GM12878 (cell line): ENCODE measurements around the gene TNFRSF14. TPM values are rescaled to one million over a fixed set of nuclear protein-coding genes. Genes with fewer than 3 reads are reported as not detected.

Experiments used
- ATAC-seq: fragments of 200-7000 bp; cut with Tn5 transposase; 3 replicates; pipeline ENCODE4 v1.9.1; 2020; ENCODE audit warnings: mild to moderate bottlenecking, moderate library complexity
- BruUV-seq: library from RNA; stranded (reverse); fragments of 400-500 nt; replicated peaks from 2 replicates; lab custom pipeline; 2021; lab: Mats Ljungman, UMichigan
- CTCF ChIA-PET: fragments of 300-600 bp; sonication (Branson Sonifier 250); formaldehyde crosslinking; extraction: SDS; loops from one replicate; lab custom pipeline; 2021; ENCODE audit warnings: inconsistent platforms; lab: Yijun Ruan, JAX
- POLR2A ChIA-PET: fragments of 350-600 bp; formaldehyde crosslinking; extraction: SDS; loops from one replicate; lab custom pipeline; 2021; ENCODE audit warnings: inconsistent platforms; lab: Charles Lee
- RAD21 ChIA-PET: fragments of 300-600 bp; sonication (Branson Sonifier 250); formaldehyde crosslinking; loops from one replicate; lab custom pipeline; 2023; ENCODE audit warnings: antibody characterized with exemption; ENCODE audit not compliant: unreplicated experiment; lab: Charles Lee
- SMC1A ChIA-PET: fragments of 300-600 bp; sonication (Branson Sonifier 250); formaldehyde crosslinking; loops from one replicate; lab custom pipeline; 2023; ENCODE audit not compliant: unreplicated experiment, uncharacterized antibody; lab: Charles Lee
- DNase-seq: peaks from one replicate; pipeline ENCODE4 v3.0.0-alpha.2; 2011; ENCODE audit warnings: low read depth, low spot score
- FAIRE-seq: peaks from 3 replicates; lab custom pipeline; 2011; peaks lifted over from hg19 to GRCh38; lab: Jason Lieb, UNC
- H2AFZ ChIP-seq: 2 replicates; pipeline ENCODE4 v1.6.0; 2011; ENCODE audit warnings: low read depth, low read length, control low read depth; ENCODE audit not compliant: control insufficient read depth
- H3K27ac ChIP-seq: 2 replicates; pipeline ENCODE4 v1.5.1; 2011; ENCODE audit warnings: control low read depth; ENCODE audit not compliant: control insufficient read depth, insufficient read depth
- H3K27me3 ChIP-seq, 2 experiments: replicated peaks in 1 of 2; 2 replicates each; pipeline versions ENCODE4 v1.6.0 to v1.6.1; 2011; ENCODE audit warnings: low read length in 1 of 2; ENCODE audit not compliant: control insufficient read depth in 2 of 2, insufficient read depth in 2 of 2
- H3K36me3 ChIP-seq, 2 experiments: 2 replicates each; pipeline ENCODE4 v1.5.1; 2011; ENCODE audit warnings: low read length in 1 of 2; ENCODE audit not compliant: control insufficient read depth in 2 of 2, insufficient read depth in 2 of 2
- H3K4me1 ChIP-seq: 2 replicates; pipeline ENCODE4 v1.6.1; 2011; ENCODE audit warnings: mild to moderate bottlenecking, low read length, moderate library complexity, mixed read lengths; ENCODE audit not compliant: control insufficient read depth, insufficient read depth
- H3K4me2 ChIP-seq: 2 replicates; pipeline ENCODE4 v1.6.0; 2011; ENCODE audit warnings: control low read depth; ENCODE audit not compliant: control insufficient read depth, insufficient read depth
- H3K4me3 ChIP-seq: fragments of 200-600 bp; sonication (generic); 2 replicates; pipeline ENCODE4 v1.5.1; 2016
- H3K79me2 ChIP-seq: 2 replicates; pipeline ENCODE4 v1.6.0; 2011; ENCODE audit warnings: low read length; ENCODE audit not compliant: control insufficient read depth, insufficient read depth
- H3K9ac ChIP-seq: 2 replicates; pipeline ENCODE4 v1.8.0; 2011; ENCODE audit warnings: low read length, control low read depth, mixed read lengths; ENCODE audit not compliant: control insufficient read depth, insufficient read depth
- H3K9me3 ChIP-seq: replicated peaks from 3 replicates; pipeline ENCODE4 v1.5.1; 2011; ENCODE audit warnings: mild to moderate bottlenecking, low read length; ENCODE audit not compliant: control insufficient read depth, insufficient read depth
- H4K20me1 ChIP-seq: 2 replicates; pipeline ENCODE4 v1.6.0; 2011; ENCODE audit not compliant: control insufficient read depth, insufficient read depth
- BCL3 ChIP-seq: IDR thresholded peaks from 2 replicates; pipeline ENCODE4 v1.6.1; 2011; ENCODE audit warnings: borderline replicate concordance, low read depth, mild to moderate bottlenecking, moderate library complexity, low read length; ENCODE audit not compliant: insufficient read depth, poor library complexity, severe bottlenecking
- BHLHE40 ChIP-seq, 2 experiments: fragments of 450-650 bp in 1 of 2; IDR thresholded peaks; 2 replicates each; pipeline ENCODE4 v1.6.1; 2011 to 2017; ENCODE audit warnings: low read depth in 2 of 2, borderline replicate concordance in 1 of 2, improper control_type of control experiment in 1 of 2, low read length in 1 of 2, mild to moderate bottlenecking in 1 of 2
- CBX5 ChIP-seq: sonication (generic); IDR thresholded peaks from 2 replicates; pipeline ENCODE4 v1.6.1; 2016; ENCODE audit warnings: low read depth, moderate library complexity, mild to moderate bottlenecking, inconsistent platforms
- DPF2 ChIP-seq: fragments of 450-650 bp; IDR thresholded peaks from 2 replicates; pipeline ENCODE4 v1.6.1; 2017; ENCODE audit warnings: mild to moderate bottlenecking
- IRF3 ChIP-seq: fragments of 450-650 bp; IDR thresholded peaks from 2 replicates; pipeline ENCODE4 v1.6.1; 2014; ENCODE audit warnings: mild to moderate bottlenecking
- IRF4 ChIP-seq: IDR thresholded peaks from 2 replicates; pipeline ENCODE4 v1.6.1; 2011; ENCODE audit warnings: low read depth, low read length
- RELB ChIP-seq: fragments of 450-650 bp; IDR thresholded peaks from 2 replicates; pipeline ENCODE4 v1.6.1; 2017; ENCODE audit warnings: low read depth, mild to moderate bottlenecking, moderate library complexity
- SMC3 ChIP-seq: IDR thresholded peaks from 2 replicates; pipeline ENCODE4 v1.6.1; 2011; ENCODE audit warnings: low read length, improper control_type of control experiment, borderline replicate concordance
- STAT3 ChIP-seq: IDR thresholded peaks from 2 replicates; pipeline ENCODE4 v1.6.1; 2011; ENCODE audit warnings: low read depth, low read length, improper control_type of control experiment
- USF2 ChIP-seq: IDR thresholded peaks from 2 replicates; pipeline ENCODE4 v1.6.1; 2011; ENCODE audit warnings: low read depth, low read length, improper control_type of control experiment, borderline replicate concordance
- WRNIP1 ChIP-seq: IDR thresholded peaks from 2 replicates; pipeline ENCODE4 v1.6.1; 2011; ENCODE audit warnings: low read depth, low read length, improper control_type of control experiment, borderline replicate concordance
- ZNF207 ChIP-seq: fragments of 450-650 bp; IDR thresholded peaks from 2 replicates; pipeline ENCODE4 v1.6.1; 2014; ENCODE audit warnings: antibody characterized with exemption, mild to moderate bottlenecking, borderline replicate concordance
- WGBS: methylation state at CpG from one replicate; pipeline ENCODE4 v1.1.6; 2016; ENCODE audit warnings: low lambda C conversion rate; ENCODE audit not compliant: insufficient replicate concordance, insufficient coverage; ENCODE audit errors: missing lambda C conversion rate; 5-methylcytosine and 5-hydroxymethylcytosine counted together
- in situ Hi-C: fragments of 300-500 bp; cut with MboI; formaldehyde crosslinking; loops from 9 replicates; pipeline ENCODE4 v1.14.3; 2018; ENCODE audit warnings: mixed read lengths
- intact Hi-C: fragments of 100-400 bp; cut with micrococcal nuclease; formaldehyde crosslinking; loops from one replicate; pipeline ENCODE4 v1.14.2; 2022; ENCODE audit not compliant: unreplicated experiment
- polyA plus RNA-seq, 11 experiments: library from polyadenylated mRNA; depleted of rRNA in 4 of 11; unstranded in 6 of 11; stranded (reverse) in 5 of 11; fragments of >200 nt; fragmentation: Nextera tagmentation in 4 of 11; fragmentation: Illumina TruSeq in 1 of 11; extraction: Ambion mirVana in 4 of 11; extraction: Trizol in 1 of 11; gene quantifications; 1 replicate in 1 of 11; 2 replicates in 10 of 11; pipeline versions ENCODE4 v1.2.1 to v1.2.3, GENCODE V29; 2011 to 2016; ENCODE audit warnings: inconsistent platforms in 2 of 11, missing spikeins in 2 of 11, low read depth in 1 of 11
- total RNA-seq, 4 experiments: library from RNA; depleted of rRNA in 3 of 4; stranded (reverse); fragments of >200 nt in 3 of 4; fragmentation: Illumina TruSeq in 1 of 4; extraction: Trizol in 1 of 4; gene quantifications; 2 replicates each; pipeline versions ENCODE4 v1.2.1 to v1.2.3, GENCODE V29; 2013 to 2021

Gene TNFRSF14
- total and polyA plus RNA-seq, 10 of the 15 experiments (the other 5 are each of a cell fraction or from before 2014, with no cell fraction given): 0.43 to 114 (median 41.5) TPM

- ChIA-PET POLR2A (interaction anchor here (1.4 to 5.5 kb wide), 2 partner anchors 13 to 20 kb away, joined by 3 to 60 read pairs; no protein-coding TSS in a partner anchor), RAD21 (no interaction called here), CTCF (interaction anchor here (5.1 kb wide), 1 partner anchor 25 kb away, joined by 54 read pairs; the partner anchor contains the start of gene PRXL2B), SMC1A (interaction anchor here (0.9 to 4.7 kb wide), 2 partner anchors 16 to 26 kb away, joined by 3 to 39 read pairs; partner anchors contain the start of gene PRXL2B)
- Histone ChIP-seq H2AFZ (no peak overlapping the region), H3K4me1 (peaks cover 25% of the 10 kb centered on the region), H3K27ac (no peak overlapping the region), H3K4me3 (0 out of 2 replicates have a peak overlapping the region, but pooled peaks have one; percentile 87), H3K27me3 (no peaks in the 10 kb centered on the region), H3K36me3 (peaks cover 0 to 2% of the 10 kb centered on the region in 2 experiments; a peak in 3 of 4 replicates), H3K9me3 (no peaks in the 10 kb centered on the region), H4K20me1 (no peaks in the 10 kb centered on the region), H3K4me2 (0 out of 2 replicates have a peak overlapping the region, but pooled peaks have one; percentile 15), H3K9ac (no peak overlapping the region), H3K79me2 (peaks cover 38% of the 10 kb centered on the region)
- in situ Hi-C loops (no loop called here), intact Hi-C loops (loop anchor here (5.0 kb wide), 1 partner anchor 864 kb away; no protein-coding TSS in a partner anchor)
- TF ChIP-seq CBX5: no peak
- TF ChIP-seq SMC3: no peak
- no peak for TF ChIP-seq BHLHE40 (IDR thresholded peaks at IDR 0.05; ENCODE audit: borderline replicate concordance in 1 of 2, low read depth in 2 of 2, low read length in 1 of 2)
- TF ChIP-seq IRF4: no peak
- no peak for TF ChIP-seq USF2
- TF ChIP-seq ZNF207: no peak
- no peak for TF ChIP-seq DPF2
- TF ChIP-seq IRF3: no peak
- no peak for TF ChIP-seq BCL3
- TF ChIP-seq WRNIP1: no peak
- no peak for TF ChIP-seq STAT3
- TF ChIP-seq RELB: no peak
- 96% methylated on average over 12 of the region's 12 CpGs for WGBS
- no peak for FAIRE-seq
- no TSS peak for BruUV-seq
- no peak for DNase-seq
- no peak for ATAC-seq
Observed at GRCh38 chr1:2558420-2558819, 2.2 kb downstream of the TNFRSF14 start.
